ENCODE data around the gene FMO2. TPM values are rescaled to one million over a fixed set of nuclear protein-coding genes. Genes with fewer than 3 reads are reported as not detected.

FMO2 gene, protein sequence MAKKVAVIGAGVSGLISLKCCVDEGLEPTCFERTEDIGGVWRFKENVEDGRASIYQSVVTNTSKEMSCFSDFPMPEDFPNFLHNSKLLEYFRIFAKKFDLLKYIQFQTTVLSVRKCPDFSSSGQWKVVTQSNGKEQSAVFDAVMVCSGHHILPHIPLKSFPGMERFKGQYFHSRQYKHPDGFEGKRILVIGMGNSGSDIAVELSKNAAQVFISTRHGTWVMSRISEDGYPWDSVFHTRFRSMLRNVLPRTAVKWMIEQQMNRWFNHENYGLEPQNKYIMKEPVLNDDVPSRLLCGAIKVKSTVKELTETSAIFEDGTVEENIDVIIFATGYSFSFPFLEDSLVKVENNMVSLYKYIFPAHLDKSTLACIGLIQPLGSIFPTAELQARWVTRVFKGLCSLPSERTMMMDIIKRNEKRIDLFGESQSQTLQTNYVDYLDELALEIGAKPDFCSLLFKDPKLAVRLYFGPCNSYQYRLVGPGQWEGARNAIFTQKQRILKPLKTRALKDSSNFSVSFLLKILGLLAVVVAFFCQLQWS
- total RNA-seq (ENCODE audit: unreplicated experiment) = not detected
- long read RNA-seq = 0 reads

GRCh38 chr1:171185091-171185490, at the start of gene FMO2:
TSS of gene FMO2 (plus strand) at chr1:171185300. CDS start at chr1:171185714, 414 bp downstream.
- no peak within 1 kb of the TSS for H3K27ac Mint-ChIP-seq (ENCODE audit: unreplicated experiment)
- no peak within 1 kb of the TSS for H3K4me3 Mint-ChIP-seq (ENCODE audit: unreplicated experiment)

GRCh38 chr1:171137580-171137979, 47.5 kb upstream of the FMO2 start:
- Mint-ChIP-seq H3K4me3 (ENCODE audit: unreplicated experiment) (no peak overlapping the region), H3K36me3 (ENCODE audit: unreplicated experiment) (no peaks in the 10 kb centered on the region), H3K4me1 (ENCODE audit: low read depth, unreplicated experiment) (peaks cover 11% of the 10 kb centered on the region), H3K27me3 (ENCODE audit: unreplicated experiment) (no peaks in the 10 kb centered on the region), H3K9me3 (ENCODE audit: unreplicated experiment) (no peaks in the 10 kb centered on the region), H3K27ac (ENCODE audit: unreplicated experiment) (no peak overlapping the region)
- no peak for TF ChIP-seq CTCF (IDR thresholded peaks at IDR 0.05; ENCODE audit: partially characterized antibody, unreplicated experiment)
- no peak for DNase-seq

More at GRCh38 chr1:171185091-171185490, at the start of gene FMO2:
- Mint-ChIP-seq H3K36me3 (ENCODE audit: unreplicated experiment) (no peaks in the 10 kb centered on the region), H3K27me3 (ENCODE audit: unreplicated experiment) (no peaks in the 10 kb centered on the region), H3K4me1 (ENCODE audit: low read depth, unreplicated experiment) (no peaks in the 10 kb centered on the region), H3K9me3 (ENCODE audit: unreplicated experiment) (no peaks in the 10 kb centered on the region)
- DNase-seq = no peak
- no peak for TF ChIP-seq CTCF (IDR thresholded peaks at IDR 0.05; ENCODE audit: partially characterized antibody, unreplicated experiment)

DNA sequence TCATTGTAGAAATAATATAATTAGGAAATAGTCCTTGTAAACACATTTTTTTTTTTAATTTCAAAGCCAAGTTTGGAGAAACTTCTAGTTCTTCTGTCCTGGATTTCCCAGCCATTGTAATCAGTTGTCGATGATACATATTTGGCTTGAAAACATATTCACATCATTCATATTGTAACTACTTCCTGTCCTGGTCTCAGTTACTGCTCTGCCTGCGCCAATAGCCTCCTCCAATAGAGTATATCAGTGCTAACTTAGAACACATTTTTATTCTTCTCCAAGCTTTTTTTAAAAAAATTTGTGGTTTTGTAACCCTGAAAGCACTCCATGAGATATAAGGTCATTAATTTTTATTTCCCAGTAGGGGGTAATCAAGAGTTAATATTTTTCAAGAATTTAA, 46.1 kb upstream of the FMO2 start:
- no peak for DNase-seq
- Mint-ChIP-seq H3K4me1 (ENCODE audit: low read depth, unreplicated experiment) (peaks cover 11% of the 10 kb centered on the region), H3K36me3 (ENCODE audit: unreplicated experiment) (no peaks in the 10 kb centered on the region), H3K27me3 (ENCODE audit: unreplicated experiment) (no peaks in the 10 kb centered on the region), H3K9me3 (ENCODE audit: unreplicated experiment) (no peaks in the 10 kb centered on the region), H3K27ac (ENCODE audit: unreplicated experiment) (no peak overlapping the region), H3K4me3 (ENCODE audit: unreplicated experiment) (no peak overlapping the region)
- TF ChIP-seq CTCF (IDR thresholded peaks at IDR 0.05; ENCODE audit: partially characterized antibody, unreplicated experiment) = no peak

DNA sequence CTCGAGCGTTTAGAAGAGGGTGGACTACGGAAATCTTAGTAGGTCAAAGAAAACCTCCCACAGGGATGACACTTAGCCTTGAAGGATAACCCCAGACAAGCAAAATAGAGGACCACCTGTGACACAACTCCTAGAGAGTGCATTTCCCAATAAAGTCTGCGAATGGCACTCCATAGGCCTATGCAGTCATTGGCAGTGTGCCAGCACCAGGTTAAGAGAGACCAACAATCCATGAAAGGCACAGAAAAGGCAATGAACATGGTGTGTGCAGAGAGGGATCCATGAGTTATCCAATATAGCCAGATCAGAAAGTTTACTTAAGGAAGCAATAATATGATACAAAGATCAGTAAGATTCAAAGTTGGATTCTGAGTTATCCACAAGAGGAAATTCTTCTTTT, 45.2 kb upstream of the FMO2 start:
- Mint-ChIP-seq H3K4me1 (ENCODE audit: low read depth, unreplicated experiment) (peaks cover 11% of the 10 kb centered on the region), H3K27me3 (ENCODE audit: unreplicated experiment) (no peaks in the 10 kb centered on the region), H3K36me3 (ENCODE audit: unreplicated experiment) (no peaks in the 10 kb centered on the region), H3K9me3 (ENCODE audit: unreplicated experiment) (no peaks in the 10 kb centered on the region), H3K4me3 (ENCODE audit: unreplicated experiment) (no peak overlapping the region), H3K27ac (ENCODE audit: unreplicated experiment) (no peak overlapping the region)
- no peak for TF ChIP-seq CTCF (IDR thresholded peaks at IDR 0.05; ENCODE audit: partially characterized antibody, unreplicated experiment)
- DNase-seq = no peak

DNA sequence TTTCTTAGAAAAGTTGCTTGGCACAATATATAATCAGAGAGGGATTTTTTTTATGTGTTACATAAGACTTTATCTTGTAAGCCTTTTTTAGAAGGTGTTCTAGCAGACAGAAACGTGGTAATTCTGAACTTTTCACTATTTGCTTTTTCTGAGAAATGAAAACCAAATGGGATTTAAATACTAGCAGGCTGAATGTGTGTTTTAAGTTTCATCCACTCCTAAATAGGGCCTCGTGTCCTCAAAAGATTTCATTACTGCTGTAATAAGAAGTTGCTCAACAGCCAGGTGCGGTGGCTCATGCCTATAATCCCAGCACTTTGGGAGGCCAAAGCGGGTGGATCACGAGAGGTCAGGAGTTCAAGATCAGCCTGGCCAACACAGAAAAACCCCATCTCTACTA, 44.7 kb upstream of the FMO2 start:
- Mint-ChIP-seq H3K9me3 (ENCODE audit: unreplicated experiment) (no peaks in the 10 kb centered on the region), H3K36me3 (ENCODE audit: unreplicated experiment) (no peaks in the 10 kb centered on the region), H3K4me1 (ENCODE audit: low read depth, unreplicated experiment) (peaks cover 11% of the 10 kb centered on the region), H3K27me3 (ENCODE audit: unreplicated experiment) (no peaks in the 10 kb centered on the region), H3K4me3 (ENCODE audit: unreplicated experiment) (no peak overlapping the region), H3K27ac (ENCODE audit: unreplicated experiment) (no peak overlapping the region)
- TF ChIP-seq CTCF (IDR thresholded peaks at IDR 0.05; ENCODE audit: partially characterized antibody, unreplicated experiment) = no peak
- DNase-seq = no peak

All from glutamatergic neuron (in vitro differentiated cells).